HL-60 (cell line): ENCODE results near the gene CRNKL1.

Source experiments
- DNase-seq, 2 experiments: peaks; one replicate each; pipeline ENCODE4 v3.0.0-alpha.2; 2010 to 2020; ENCODE audit warnings: low read depth in 1 of 2, low spot score in 1 of 2
- H3K27ac ChIP-seq: fragments of 250-450 bp; sonication (Bioruptor Pico); replicated peaks from 2 replicates; pipeline ENCODE4 v1.5.1; 2020; ENCODE audit warnings: mild to moderate bottlenecking, moderate library complexity
- H3K27me3 ChIP-seq: fragments of 250-450 bp; sonication (Bioruptor Pico); 2 replicates; pipeline ENCODE4 v1.5.1; 2021; ENCODE audit warnings: mild to moderate bottlenecking, moderate library complexity; ENCODE audit not compliant: insufficient read depth, poor library complexity, severe bottlenecking
- H3K4me3 ChIP-seq: replicated peaks from 2 replicates; pipeline ENCODE4 v1.5.1; 2011; ENCODE audit warnings: mild to moderate bottlenecking, control low read depth, low read length; ENCODE audit not compliant: insufficient read depth
- CTCF ChIP-seq: IDR thresholded peaks from one replicate; pipeline ENCODE4 v1.5.1; 2011; ENCODE audit warnings: low read length, control low read depth, inconsistent platforms; ENCODE audit not compliant: insufficient read depth
- GABPA ChIP-seq: IDR thresholded peaks from 2 replicates; pipeline ENCODE4 v1.6.1; 2012; ENCODE audit warnings: low read depth
- POLR2AphosphoS5 ChIP-seq: IDR thresholded peaks from 2 replicates; pipeline ENCODE4 v1.6.1; 2012; ENCODE audit warnings: low read depth
- REST ChIP-seq: IDR thresholded peaks from 2 replicates; pipeline ENCODE4 v1.6.1; 2012; ENCODE audit warnings: low read depth; ENCODE audit not compliant: insufficient replicate concordance
- SPI1 ChIP-seq: IDR thresholded peaks from 2 replicates; pipeline ENCODE4 v1.6.1; 2012; ENCODE audit warnings: low read depth, mild to moderate bottlenecking, borderline replicate concordance

Gene CRNKL1

GRCh38 chr20:19996917-19997316 is 55.3 kb downstream of the CRNKL1 start:
- Histone ChIP-seq H3K4me3 (no peak overlapping the region), H3K27me3 (no peaks in the 10 kb centered on the region), H3K27ac (no peak overlapping the region)
- DNase-seq = no peak
- no peak for TF ChIP-seq REST
- TF ChIP-seq GABPA = no peak
- TF ChIP-seq SPI1 = no peak
- TF ChIP-seq POLR2AphosphoS5 = no peak
- no peak for TF ChIP-seq CTCF

- Histone ChIP-seq H3K27me3 (no peaks in the 10 kb centered on the region), H3K4me3 (no peak overlapping the region), H3K27ac (no peak overlapping the region)
- no peak for TF ChIP-seq SPI1
- no peak for TF ChIP-seq REST
- no peak for TF ChIP-seq POLR2AphosphoS5
- TF ChIP-seq CTCF = no peak
- TF ChIP-seq GABPA = no peak
- no peak for DNase-seq
Measured at GRCh38 chr20:19996222-19996621, 56.0 kb downstream of the CRNKL1 start.

GRCh38 chr20:19995220-19995863 is 56.9 kb downstream of the CRNKL1 start:
- peak in 1 of 2 experiments; percentile 41 for DNase-seq
- TF ChIP-seq POLR2AphosphoS5 = no peak
- peak; percentile 32; the same call in 1 of the 2 replicates for TF ChIP-seq SPI1
- TF ChIP-seq CTCF = peak; percentile 77
- TF ChIP-seq REST = no peak
- Histone ChIP-seq H3K27ac (no peak overlapping the region), H3K4me3 (no peak overlapping the region), H3K27me3 (no peaks in the 10 kb centered on the region)
